ENCODE data around the gene GPC6.

DNA sequence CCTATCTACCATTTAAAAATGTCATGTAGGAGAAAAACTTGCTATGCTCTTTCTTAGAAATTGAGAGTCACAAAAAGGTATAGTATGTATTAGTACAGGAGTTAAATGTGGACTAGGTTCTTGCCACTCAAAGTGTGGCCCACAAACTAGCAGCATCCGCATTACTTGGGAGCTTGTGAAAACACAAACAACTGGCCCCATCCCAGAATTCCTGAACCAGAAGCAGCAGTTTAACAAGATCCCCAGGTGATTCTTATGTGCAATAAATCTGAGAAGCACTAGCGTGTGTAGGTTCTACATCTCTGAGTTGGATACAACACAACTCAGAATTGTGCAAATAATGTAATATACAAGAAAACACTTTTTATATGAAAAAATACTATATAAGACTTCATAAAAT lies 927.0 kb downstream of the GPC6 start:
- TF ChIP-seq POLR2AphosphoS5 (IDR thresholded peaks at IDR 0.05; ENCODE audit: insufficient read depth in 1 of 2, low read depth in 1 of 2) (no peak), POLR2A (IDR thresholded peaks at IDR 0.05) (no peak)

Measured in vagina (tissue), 2 donors.